ENCODE data around the gene GSE1. TPM values are rescaled to one million over a fixed set of nuclear protein-coding genes. Genes with fewer than 3 reads are reported as not detected.
A peak's percentile ranks its signal among the peaks of the same experiment; 100 is the strongest.

Gene GSE1
- total RNA-seq, 8 experiments from 2014 or later: 13.0 to 63.2 (median 38.5) TPM

- H3K4me1 ChIP-seq (replicated peaks in 1 of 2): peaks cover 52% of the 10 kb centered on the region in 2 donors
- 70 to 100% (median 95%) methylated on average over 1 to 9 of the region's 20 CpGs; no CpG with 5 or more reads in 6 of the 10 experiments for WGBS, 10 experiments
These were observed 43.4 kb upstream of the GSE1 start for GRCh38 chr16:85569615-85570212.

GRCh38 chr16:85570213-85570734 is 42.8 kb upstream of the GSE1 start:
- Histone ChIP-seq H3K4me1 (replicated peaks in 1 of 2) (peaks cover 57 to 58% of the 10 kb centered on the region in 2 donors), H3K27ac (no peak overlapping the region), H3K4me3 (no peak overlapping the region)
- in situ Hi-C loops (cut with MboI; ENCODE audit: low pct_unique_long_range_greater_than_20kb in 2 of 9, low sequenced_read_pairs in 9 of 9, unreplicated experiment in 9 of 9): no loop called here
- WGBS, 10 experiments: 73 to 100% (median 85%) methylated on average over 1 to 7 of the region's 13 CpGs; no CpG with 5 or more reads in 4 of the 10 experiments
- ATAC-seq (replicated peaks in 6 of 8): no peak

More at GRCh38 chr16:85569615-85570212, 43.4 kb upstream of the GSE1 start:
- in situ Hi-C loops (cut with MboI; ENCODE audit: low pct_unique_long_range_greater_than_20kb in 2 of 9, low sequenced_read_pairs in 9 of 9, unreplicated experiment in 9 of 9): no loop called here
- ATAC-seq (replicated peaks in 6 of 8): peak in 1 of 8 experiments; percentile 9
- Histone ChIP-seq H3K27ac (no peak overlapping the region), H3K4me3 (no peak overlapping the region)

- Histone ChIP-seq H3K27ac (no peak overlapping the region), H3K4me1 (replicated peaks in 1 of 2) (peaks cover 58 to 64% of the 10 kb centered on the region in 2 donors), H3K4me3 (no peak overlapping the region)
- in situ Hi-C loops (cut with MboI; ENCODE audit: low pct_unique_long_range_greater_than_20kb in 2 of 9, low sequenced_read_pairs in 9 of 9, unreplicated experiment in 9 of 9): no loop called here
- WGBS, 10 experiments: 89 to 100% (median 100%) methylated on average over 1 to 9 of the region's 24 CpGs; no CpG with 5 or more reads in 5 of the 10 experiments
- ATAC-seq (replicated peaks in 6 of 8): no peak
These were observed 42.2 kb upstream of the GSE1 start for GRCh38 chr16:85570735-85571562.

- Histone ChIP-seq H3K4me3 (no peak overlapping the region), H3K27ac (no peak overlapping the region), H3K4me1 (replicated peaks in 1 of 2) (peaks cover 58 to 64% of the 10 kb centered on the region in 2 donors)
- in situ Hi-C loops (cut with MboI; ENCODE audit: low pct_unique_long_range_greater_than_20kb in 2 of 9, low sequenced_read_pairs in 9 of 9, unreplicated experiment in 9 of 9): no loop called here
- ATAC-seq (replicated peaks in 6 of 8): no peak
- WGBS, 10 experiments: 80 to 100% methylated on average over 2 to 3 of the region's 7 CpGs; no CpG with 5 or more reads in 8 of the 10 experiments
These were observed 41.6 kb upstream of the GSE1 start for GRCh38 chr16:85571563-85571812.

- Histone ChIP-seq H3K4me3 (no peak overlapping the region), H3K4me1 (replicated peaks in 1 of 2) (peaks cover 58 to 64% of the 10 kb centered on the region in 2 donors), H3K27ac (no peak overlapping the region)
- in situ Hi-C loops (cut with MboI; ENCODE audit: low pct_unique_long_range_greater_than_20kb in 2 of 9, low sequenced_read_pairs in 9 of 9, unreplicated experiment in 9 of 9): no loop called here
- ATAC-seq (replicated peaks in 6 of 8): no peak
- 93 to 100% (median 100%) methylated on average over 1 to 6 of the region's 10 CpGs; no CpG with 5 or more reads in 4 of the 10 experiments for WGBS, 10 experiments
These were observed 41.1 kb upstream of the GSE1 start for GRCh38 chr16:85571813-85572619.

GRCh38 chr16:85573045-85573695 is 40.0 kb upstream of the GSE1 start:
- WGBS, 10 experiments: 69 to 99% (median 93%) methylated on average over 4 to 14 of the region's 15 CpGs; no CpG with 5 or more reads in 1 of the 10 experiments
- no peak overlapping the region for H3K4me3 ChIP-seq
- peaks cover 58 to 62% of the 10 kb centered on the region in 2 donors for H3K4me1 ChIP-seq (replicated peaks in 1 of 2)
- H3K27ac ChIP-seq: peak overlapping the region in 1 of 2 donors; percentile 61
- in situ Hi-C loops (cut with MboI; ENCODE audit: low pct_unique_long_range_greater_than_20kb in 2 of 9, low sequenced_read_pairs in 9 of 9, unreplicated experiment in 9 of 9): no loop called here
- ATAC-seq (replicated peaks in 6 of 8): no peak

GRCh38 chr16:85573696-85574641 is 39.2 kb upstream of the GSE1 start:
- Histone ChIP-seq H3K4me1 (replicated peaks in 1 of 2) (peaks cover 59 to 65% of the 10 kb centered on the region in 2 donors), H3K4me3 (no peak overlapping the region), H3K27ac (peak overlapping the region; percentile 34 to 61)
- ATAC-seq (replicated peaks in 6 of 8): peak; percentile 39 to 80 (median 68)
- WGBS, 10 experiments: 57 to 81% (median 63%) methylated on average over 2 to 21 of the region's 37 CpGs; no CpG with 5 or more reads in 2 of the 10 experiments
- in situ Hi-C loops (cut with MboI; ENCODE audit: low pct_unique_long_range_greater_than_20kb in 2 of 9, low sequenced_read_pairs in 9 of 9, unreplicated experiment in 9 of 9): no loop called here

GRCh38 chr16:85574672-85575475 is 38.2 kb upstream of the GSE1 start:
- in situ Hi-C loops (cut with MboI; ENCODE audit: low pct_unique_long_range_greater_than_20kb in 2 of 9, low sequenced_read_pairs in 9 of 9, unreplicated experiment in 9 of 9): loop anchor here in 1 of 9 experiments (25.0 kb wide), 1 partner anchor 288 kb away; no protein-coding TSS in a partner anchor
- peaks cover 69 to 71% of the 10 kb centered on the region in 2 donors for H3K4me1 ChIP-seq (replicated peaks in 1 of 2)
- H3K4me3 ChIP-seq: peak overlapping the region in 2 of 5 donors; percentile 4 to 6
- H3K27ac ChIP-seq: peak overlapping the region; percentile 34 to 59
- 13 to 100% (median 39%) methylated on average over 1 to 12 of the region's 29 CpGs; no CpG with 5 or more reads in 2 of the 10 experiments for WGBS, 10 experiments
- peak in 5 of 8 experiments; percentile 11 to 32 (median 29) for ATAC-seq (replicated peaks in 6 of 8)

- Histone ChIP-seq H3K4me1 (replicated peaks in 1 of 2) (peaks cover 76 to 77% of the 10 kb centered on the region in 2 donors), H3K4me3 (no peak overlapping the region), H3K27ac (peak overlapping the region in 1 of 2 donors; percentile 26)
- ATAC-seq (replicated peaks in 6 of 8): no peak
- in situ Hi-C loops (cut with MboI; ENCODE audit: low pct_unique_long_range_greater_than_20kb in 2 of 9, low sequenced_read_pairs in 9 of 9, unreplicated experiment in 9 of 9): loop anchor here in 1 of 9 experiments (25.0 kb wide), 1 partner anchor 289 kb away; no protein-coding TSS in a partner anchor
- WGBS, 10 experiments: 43 to 100% (median 80%) methylated on average over 1 to 4 of the region's 5 CpGs; no CpG with 5 or more reads in 3 of the 10 experiments
These were observed 37.2 kb upstream of the GSE1 start for GRCh38 chr16:85575920-85576319.

- Histone ChIP-seq H3K27ac (no peak overlapping the region), H3K4me1 (replicated peaks in 1 of 2) (peaks cover 83 to 84% of the 10 kb centered on the region in 2 donors), H3K4me3 (no peak overlapping the region)
- WGBS, 10 experiments: 89% methylated on average over 6 of the region's 12 CpGs; no CpG with 5 or more reads in 9 of the 10 experiments
- no peak for ATAC-seq (replicated peaks in 6 of 8)
- in situ Hi-C loops (cut with MboI; ENCODE audit: low pct_unique_long_range_greater_than_20kb in 2 of 9, low sequenced_read_pairs in 9 of 9, unreplicated experiment in 9 of 9): loop anchor here in 1 of 9 experiments (25.0 kb wide), 1 partner anchor 290 kb away; no protein-coding TSS in a partner anchor
These were observed 36.2 kb upstream of the GSE1 start for GRCh38 chr16:85576944-85577343.
